ENCODE measurements around the gene RPS21. TPM values are rescaled to one million over a fixed set of nuclear protein-coding genes. Genes with fewer than 3 reads are reported as not detected.

RPS21 gene
- total and polyA plus RNA-seq, 2 donors, result 1,987 to 6,072 TPM

Other genes with a start within 250 kb of the RPS21 start
- 362 TPM for gene PSMA7, start 243.7 kb upstream of the RPS21 start, total RNA-seq
- gene PSMA7, start 243.7 kb upstream of the RPS21 start, polyA plus RNA-seq, result 264 TPM
- 6.2 TPM for gene SS18L1, start 243.3 kb upstream of the RPS21 start, total RNA-seq
- gene SS18L1, start 243.3 kb upstream of the RPS21 start, polyA plus RNA-seq, result 22.3 TPM
- gene MTG2, start 204.1 kb upstream of the RPS21 start, total RNA-seq, result 24.8 TPM
- 47.2 TPM for gene MTG2, start 204.1 kb upstream of the RPS21 start, polyA plus RNA-seq
- not detected for gene HRH3, start 166.8 kb upstream of the RPS21 start, total RNA-seq
- 0.05 TPM for gene HRH3, start 166.8 kb upstream of the RPS21 start, polyA plus RNA-seq
- gene OSBPL2, start 148.6 kb upstream of the RPS21 start, total RNA-seq, result 17.4 TPM
- 27.4 TPM for gene OSBPL2, start 148.6 kb upstream of the RPS21 start, polyA plus RNA-seq
- gene ADRM1, start 84.1 kb upstream of the RPS21 start, total RNA-seq, result 80.9 TPM
- 71.5 TPM for gene ADRM1, start 84.1 kb upstream of the RPS21 start, polyA plus RNA-seq
- gene LAMA5, start 19.8 kb upstream of the RPS21 start, total RNA-seq, result 12.8 TPM
- 155 TPM for gene LAMA5, start 19.8 kb upstream of the RPS21 start, polyA plus RNA-seq
- 2.0 TPM for gene CABLES2, start 20.2 kb downstream of the RPS21 start, total RNA-seq
- 3.5 TPM for gene CABLES2, start 20.2 kb downstream of the RPS21 start, polyA plus RNA-seq
- gene RBBP8NL, start 40.4 kb downstream of the RPS21 start, total RNA-seq, result 0.33 TPM
- gene RBBP8NL, start 40.4 kb downstream of the RPS21 start, polyA plus RNA-seq, result 0.64 TPM
- 0.05 TPM for gene GATA5, start 88.9 kb downstream of the RPS21 start, total RNA-seq
- gene GATA5, start 88.9 kb downstream of the RPS21 start, polyA plus RNA-seq, result 0.07 TPM

Measured in thymus (tissue), 2 donors.